Activated CD4-positive, alpha-beta T cell treated with anti-CD3 and anti-CD28 coated beads, Interleukin-2, amount 10 ng/mL, durations not matched to agents 24 days and 14 days (primary cell): Measurements from ENCODE around the gene PIGZ. TPM values are rescaled to one million over a fixed set of nuclear protein-coding genes. Genes with fewer than 3 reads are reported as not detected.
A peak's percentile ranks its signal among the peaks of the same experiment; 100 is the strongest.

Experiments used
- DNase-seq: peaks from one replicate; pipeline ENCODE4 v3.0.0; 2022
- H3K27ac Mint-ChIP-seq: one replicate; pipeline ENCODE4 v1.8.0; 2022; ENCODE audit warnings: mild to moderate bottlenecking, mixed read lengths
- H3K27me3 Mint-ChIP-seq: one replicate; pipeline ENCODE4 v1.8.0; 2022; ENCODE audit warnings: mixed read lengths
- H3K36me3 Mint-ChIP-seq: one replicate; pipeline ENCODE4 v1.8.0; 2022; ENCODE audit warnings: low read depth, mild to moderate bottlenecking, mixed read lengths
- H3K4me1 Mint-ChIP-seq: one replicate; pipeline ENCODE4 v1.8.0; 2021; ENCODE audit warnings: mixed read lengths
- H3K4me3 Mint-ChIP-seq: one replicate; pipeline ENCODE4 v1.8.0; 2022; ENCODE audit warnings: mild to moderate bottlenecking, moderate library complexity, mixed read lengths
- H3K9me3 Mint-ChIP-seq: one replicate; pipeline ENCODE4 v1.8.0; 2021; ENCODE audit warnings: mixed read lengths
- intact Hi-C: fragments of 100-400 bp; cut with micrococcal nuclease; formaldehyde crosslinking; loops from one replicate; pipeline ENCODE4 v1.15.1; 2023
- total RNA-seq: library from RNA; stranded (reverse); gene quantifications from 2 replicates; pipeline ENCODE4 v1.2.3, GENCODE V29; 2022

The PIGZ gene
- total RNA-seq, 1 donor from 2014 or later = 1.7 TPM

DNA sequence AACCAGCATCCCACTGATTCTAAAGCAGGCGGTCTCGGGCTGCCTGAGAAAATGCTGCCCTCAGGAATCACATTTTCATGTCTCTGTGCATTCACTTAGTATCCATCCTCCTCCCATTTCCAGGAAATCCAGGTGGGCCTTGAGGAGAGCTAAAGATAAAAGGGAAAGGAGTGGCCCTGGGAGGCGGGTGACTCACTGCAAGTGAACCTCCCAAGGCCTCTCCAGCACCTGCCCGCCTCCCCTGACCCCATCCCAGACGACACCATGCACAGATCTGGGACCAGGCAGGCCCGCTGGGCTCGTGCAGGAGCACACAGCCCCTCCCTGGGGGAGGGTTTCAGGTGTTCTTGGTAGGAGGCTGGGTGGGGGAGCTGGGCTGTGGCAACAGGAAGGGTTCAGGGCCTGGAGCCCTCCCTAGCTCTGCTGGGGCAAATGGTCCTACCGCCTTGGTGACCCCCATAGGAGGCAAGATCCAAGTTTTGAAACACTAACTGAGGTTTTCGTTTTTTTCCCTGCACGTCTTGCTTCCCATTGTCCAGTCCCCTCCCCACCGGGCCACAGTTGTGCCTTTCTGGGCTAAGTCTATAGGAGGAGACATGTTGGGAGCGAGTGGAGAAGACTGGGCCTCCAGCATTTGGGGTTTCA, 38.8 kb upstream of the PIGZ start:
- intact Hi-C loops = no loop called here
- Mint-ChIP-seq H3K36me3 (no peaks in the 10 kb centered on the region), H3K4me1 (peaks cover 9% of the 10 kb centered on the region), H3K27ac (no peak overlapping the region), H3K4me3 (no peak overlapping the region), H3K9me3 (no peaks in the 10 kb centered on the region), H3K27me3 (no peaks in the 10 kb centered on the region)
- DNase-seq = no peak

DNA sequence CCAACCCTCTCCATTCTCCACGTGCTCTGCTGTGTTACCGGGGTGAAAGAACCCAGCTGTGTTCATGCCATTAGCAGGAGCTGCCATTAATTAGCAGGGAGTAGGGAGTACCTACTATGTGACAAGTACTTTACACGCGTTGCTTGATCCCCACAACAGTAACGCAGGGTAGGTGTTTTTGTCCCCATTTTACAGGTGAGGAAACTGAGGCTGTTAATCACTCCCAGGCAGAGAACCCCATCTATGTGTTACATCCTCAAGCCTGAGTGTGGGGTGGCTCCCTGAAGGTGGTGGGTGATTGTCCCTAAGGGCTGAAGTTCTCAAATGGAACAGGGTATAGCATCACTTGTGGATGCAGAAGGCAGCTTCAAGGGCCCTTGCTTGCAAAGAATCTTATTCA, 38.2 kb upstream of the PIGZ start:
- intact Hi-C loops = no loop called here
- H3K36me3 Mint-ChIP-seq = no peaks in the 10 kb centered on the region
- no peaks in the 10 kb centered on the region for H3K9me3 Mint-ChIP-seq
- H3K27me3 Mint-ChIP-seq = no peaks in the 10 kb centered on the region
- peaks cover 9% of the 10 kb centered on the region for H3K4me1 Mint-ChIP-seq
- DNase-seq = no peak
- no peak overlapping the region for H3K4me3 Mint-ChIP-seq
- no peak overlapping the region for H3K27ac Mint-ChIP-seq

DNA sequence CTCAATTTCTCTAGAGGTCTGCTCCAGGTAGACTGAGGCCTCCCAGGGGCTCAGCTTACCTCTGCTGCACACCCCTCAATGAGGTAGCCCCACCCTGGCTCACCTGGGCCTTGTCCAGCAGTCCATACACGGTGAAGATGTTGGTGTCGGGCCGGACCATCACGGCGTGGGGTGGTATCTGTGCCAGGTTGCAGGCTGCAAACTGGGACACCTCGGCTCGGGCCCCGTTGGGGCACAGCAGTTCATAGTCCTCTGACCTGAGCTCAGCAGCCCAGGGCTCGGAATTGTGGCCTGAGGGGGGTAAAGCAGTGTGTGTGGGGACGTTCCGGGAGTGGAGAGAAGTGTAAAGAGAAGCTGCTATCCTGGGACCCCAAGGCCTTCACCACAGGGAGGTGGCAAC, 37.8 kb upstream of the PIGZ start:
- Mint-ChIP-seq H3K36me3 (no peaks in the 10 kb centered on the region), H3K4me3 (no peak overlapping the region), H3K27me3 (no peaks in the 10 kb centered on the region), H3K9me3 (no peaks in the 10 kb centered on the region), H3K27ac (no peak overlapping the region), H3K4me1 (peaks cover 11% of the 10 kb centered on the region)
- DNase-seq = no peak
- intact Hi-C loops = no loop called here

DNA sequence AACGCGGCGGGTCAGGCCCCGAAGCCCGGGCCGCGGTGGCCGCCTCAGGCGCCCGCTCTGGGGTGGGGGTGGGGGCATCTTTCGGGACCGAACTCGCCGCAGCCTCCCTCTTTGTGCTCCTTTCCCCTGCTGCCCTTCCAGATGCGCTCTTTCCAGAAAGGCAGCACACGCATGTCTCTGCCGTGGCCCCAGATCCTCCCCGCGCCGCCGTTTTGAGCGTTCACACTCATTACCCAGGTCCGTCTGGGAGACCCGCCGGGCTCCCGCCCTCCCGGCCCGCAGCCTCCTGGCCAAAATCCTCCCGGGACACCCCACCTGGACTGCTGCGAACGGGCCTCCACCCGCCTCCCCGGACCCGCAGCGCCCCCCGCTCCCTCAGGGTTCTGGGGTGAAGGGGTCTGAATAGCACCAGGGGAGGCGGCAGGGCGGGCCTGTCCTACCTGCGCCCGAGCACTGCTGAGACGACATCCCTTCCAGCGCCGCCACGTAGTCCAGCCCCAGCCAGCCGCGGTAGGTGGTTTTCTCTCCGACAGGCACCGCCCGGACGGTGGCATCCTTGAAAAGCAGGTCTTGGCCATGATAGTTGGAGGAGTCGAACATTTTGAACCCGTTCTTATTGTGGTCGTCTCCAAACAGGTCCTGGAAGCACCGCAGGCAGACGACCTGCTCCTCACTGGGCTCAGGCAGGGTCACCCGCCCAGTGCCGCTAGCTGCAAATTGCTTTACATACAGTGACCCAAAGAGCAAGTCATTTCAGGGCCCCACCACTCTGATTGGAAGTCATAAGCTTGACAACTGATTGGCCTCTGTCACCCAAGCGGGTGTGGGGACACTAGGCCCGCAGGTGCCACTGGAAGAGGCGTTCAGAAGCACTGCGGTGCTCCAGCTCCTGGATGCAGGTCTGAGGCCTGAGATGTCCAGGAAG, 35.1 kb upstream of the PIGZ start:
- no peak for DNase-seq
- peaks cover 2% of the 10 kb centered on the region for H3K27me3 Mint-ChIP-seq
- H3K9me3 Mint-ChIP-seq = no peaks in the 10 kb centered on the region
- H3K4me1 Mint-ChIP-seq = peaks cover 11% of the 10 kb centered on the region
- intact Hi-C loops = loop anchor here (2.0 kb wide), 1 partner anchor 183 kb away; no protein-coding TSS in a partner anchor
- H3K36me3 Mint-ChIP-seq = no peaks in the 10 kb centered on the region
- H3K27ac Mint-ChIP-seq = peak overlapping the region; percentile 85
- peak overlapping the region; percentile 83 for H3K4me3 Mint-ChIP-seq

DNA sequence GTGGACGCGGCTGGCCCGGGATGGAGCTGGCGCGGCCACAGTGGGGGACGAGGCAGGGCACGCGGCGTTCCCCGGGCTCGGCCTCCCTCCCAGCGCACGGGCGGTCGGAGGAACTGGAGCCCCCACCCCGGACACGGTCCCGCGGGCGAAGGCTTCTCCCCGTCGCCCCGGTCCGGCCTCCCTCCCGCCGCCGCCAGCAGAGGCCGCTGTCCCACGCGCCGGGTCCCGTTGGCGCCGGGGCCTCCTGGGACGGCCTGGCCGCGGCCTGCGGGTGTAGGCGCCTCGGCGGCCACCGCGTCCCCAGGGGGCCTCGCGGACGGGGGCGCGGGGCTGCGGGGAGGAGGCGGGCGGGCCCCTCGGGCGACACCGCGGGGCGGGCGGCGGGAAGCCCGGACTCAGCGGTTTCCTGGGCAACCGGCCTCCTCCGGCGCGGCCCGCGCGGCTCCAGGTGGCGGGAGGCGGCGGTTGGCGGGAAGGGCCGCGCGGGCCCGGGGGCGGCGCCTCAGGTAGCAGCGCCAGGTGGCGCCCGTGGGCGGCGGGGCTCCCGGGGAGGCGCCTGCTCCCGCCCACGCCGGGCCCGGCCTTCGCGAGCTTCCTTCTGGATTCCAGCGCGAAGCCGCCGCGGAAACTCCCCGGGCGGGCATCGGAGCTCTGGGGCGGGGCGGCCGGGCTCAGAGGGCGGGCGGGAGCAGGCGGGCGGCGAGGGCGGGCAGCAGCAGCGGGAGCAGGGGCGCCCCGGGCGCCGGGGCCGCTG, 34.2 kb upstream of the PIGZ start:
- intact Hi-C loops = loop anchor here (1.0 to 2.0 kb wide), 3 partner anchors 26 to 184 kb away; partner anchors contain the start of gene MELTF
- peaks cover 11% of the 10 kb centered on the region for H3K4me1 Mint-ChIP-seq
- no peaks in the 10 kb centered on the region for H3K36me3 Mint-ChIP-seq
- peak; percentile 95 for DNase-seq
- H3K9me3 Mint-ChIP-seq = no peaks in the 10 kb centered on the region
- H3K4me3 Mint-ChIP-seq = no peak overlapping the region
- H3K27me3 Mint-ChIP-seq = peaks cover 2% of the 10 kb centered on the region
- H3K27ac Mint-ChIP-seq = no peak overlapping the region

DNA sequence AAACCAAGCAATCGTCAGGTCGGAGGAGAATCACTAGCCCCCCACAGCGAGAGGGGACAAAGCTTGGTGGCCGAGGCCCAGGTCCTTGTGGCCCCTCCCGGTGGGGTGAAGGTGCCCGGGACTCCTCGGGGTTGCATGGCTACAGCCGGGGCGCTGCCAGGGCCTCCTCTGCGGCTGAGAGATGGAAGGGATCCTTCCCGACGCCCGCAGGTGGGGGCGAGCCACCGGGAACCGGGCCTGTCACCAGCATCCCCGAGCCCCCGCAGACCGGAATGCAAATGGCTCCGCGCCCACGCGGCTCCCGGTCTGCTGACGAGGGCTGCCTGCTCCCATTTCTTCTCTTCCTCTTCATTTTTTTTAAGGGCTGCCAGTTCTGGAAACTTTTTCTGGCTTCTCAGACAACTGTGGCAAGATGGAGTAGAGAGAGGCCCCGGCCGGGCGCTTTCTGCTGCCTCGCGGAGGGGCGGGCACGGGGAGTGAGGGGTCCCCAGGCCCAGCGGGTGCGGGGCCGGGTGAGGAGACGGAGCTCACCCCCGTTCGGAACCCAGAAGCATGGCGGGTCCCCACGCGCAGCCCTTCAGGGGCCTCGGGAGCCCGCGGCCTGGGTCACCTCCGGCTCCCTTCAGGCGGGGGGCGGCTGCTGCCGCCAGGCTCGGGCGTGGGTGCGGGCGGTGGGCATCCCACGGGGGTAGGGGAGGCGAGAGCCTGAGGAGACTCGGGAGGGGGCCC, 33.5 kb upstream of the PIGZ start:
- Mint-ChIP-seq H3K27me3 (peaks cover 2% of the 10 kb centered on the region), H3K9me3 (no peaks in the 10 kb centered on the region), H3K4me3 (peak overlapping the region; percentile 63), H3K36me3 (no peaks in the 10 kb centered on the region), H3K4me1 (peaks cover 11% of the 10 kb centered on the region), H3K27ac (peak overlapping the region; percentile 84)
- DNase-seq = no peak
- intact Hi-C loops = loop anchor here (1.0 to 2.0 kb wide), 3 partner anchors 27 to 185 kb away; partner anchors contain the start of gene MELTF

DNA sequence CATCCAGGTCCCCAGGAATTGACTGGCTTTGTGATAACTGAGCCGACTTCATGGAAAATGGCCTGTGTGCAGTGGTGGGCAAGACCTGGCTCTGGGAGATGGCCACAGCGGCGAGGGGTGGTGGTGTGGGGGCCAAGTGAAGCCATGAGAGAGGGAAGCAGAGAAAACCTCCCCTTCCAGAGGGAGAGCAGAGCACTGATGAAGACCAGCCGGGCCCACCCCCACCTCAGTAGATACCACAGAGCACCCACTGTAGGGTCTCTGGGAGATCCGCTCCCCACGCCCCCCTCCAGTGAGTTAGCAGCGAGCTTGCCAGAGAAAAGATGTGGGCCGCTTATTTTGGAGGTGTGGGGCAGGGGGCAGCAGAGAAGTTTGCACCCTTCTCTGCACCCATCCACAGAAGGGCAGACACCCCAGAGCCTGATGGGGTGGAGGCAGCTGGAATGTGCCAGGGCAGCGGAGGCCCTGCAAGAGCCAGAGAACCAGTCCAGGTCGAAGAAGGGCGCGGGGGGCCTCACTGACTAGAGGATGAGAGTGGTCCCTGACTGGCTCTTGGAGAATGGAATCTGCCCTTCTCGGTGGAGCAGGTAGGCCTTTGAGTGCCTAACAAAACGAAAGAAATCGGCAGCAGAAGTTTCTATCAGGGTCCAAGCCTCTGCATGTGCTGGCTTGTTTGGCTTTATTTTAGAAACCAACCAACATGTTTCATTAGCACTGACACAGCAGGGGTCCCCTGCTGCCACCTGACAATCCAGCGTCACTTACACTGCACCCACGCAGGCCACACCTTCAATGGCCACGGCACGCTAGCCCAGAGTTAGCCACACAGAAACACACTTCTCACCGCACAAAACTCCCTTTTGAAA, 32.7 kb upstream of the PIGZ start:
- DNase-seq = no peak
- Mint-ChIP-seq H3K27ac (peak overlapping the region; percentile 84), H3K9me3 (no peaks in the 10 kb centered on the region), H3K4me1 (peaks cover 11% of the 10 kb centered on the region), H3K36me3 (no peaks in the 10 kb centered on the region), H3K4me3 (peak overlapping the region; percentile 63), H3K27me3 (peaks cover 2% of the 10 kb centered on the region)
- intact Hi-C loops = no loop called here

DNA sequence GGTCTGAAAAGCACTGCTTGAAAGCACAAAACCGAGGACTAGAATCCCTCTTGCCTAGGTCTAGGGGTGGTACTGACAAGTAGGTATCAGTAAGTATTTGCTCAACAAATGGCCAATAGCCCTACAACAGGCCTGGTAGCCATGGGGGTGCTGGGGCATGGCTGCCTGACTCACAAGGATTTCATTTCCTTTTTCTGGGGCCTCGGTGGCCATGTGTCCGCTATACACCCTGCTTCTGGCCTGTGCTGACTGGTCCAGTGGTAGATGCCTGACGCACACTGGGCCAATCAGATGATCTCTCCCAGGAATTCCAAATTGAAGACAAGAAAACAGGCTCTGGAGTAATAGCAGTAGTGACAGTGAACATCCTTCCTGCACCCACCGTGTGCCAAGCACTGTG, 31.6 kb upstream of the PIGZ start:
- no peak overlapping the region for H3K4me3 Mint-ChIP-seq
- H3K27me3 Mint-ChIP-seq = peaks cover 2% of the 10 kb centered on the region
- no peak overlapping the region for H3K27ac Mint-ChIP-seq
- H3K9me3 Mint-ChIP-seq = no peaks in the 10 kb centered on the region
- no peak for DNase-seq
- intact Hi-C loops = no loop called here
- peaks cover 9% of the 10 kb centered on the region for H3K4me1 Mint-ChIP-seq
- H3K36me3 Mint-ChIP-seq = no peaks in the 10 kb centered on the region

DNA sequence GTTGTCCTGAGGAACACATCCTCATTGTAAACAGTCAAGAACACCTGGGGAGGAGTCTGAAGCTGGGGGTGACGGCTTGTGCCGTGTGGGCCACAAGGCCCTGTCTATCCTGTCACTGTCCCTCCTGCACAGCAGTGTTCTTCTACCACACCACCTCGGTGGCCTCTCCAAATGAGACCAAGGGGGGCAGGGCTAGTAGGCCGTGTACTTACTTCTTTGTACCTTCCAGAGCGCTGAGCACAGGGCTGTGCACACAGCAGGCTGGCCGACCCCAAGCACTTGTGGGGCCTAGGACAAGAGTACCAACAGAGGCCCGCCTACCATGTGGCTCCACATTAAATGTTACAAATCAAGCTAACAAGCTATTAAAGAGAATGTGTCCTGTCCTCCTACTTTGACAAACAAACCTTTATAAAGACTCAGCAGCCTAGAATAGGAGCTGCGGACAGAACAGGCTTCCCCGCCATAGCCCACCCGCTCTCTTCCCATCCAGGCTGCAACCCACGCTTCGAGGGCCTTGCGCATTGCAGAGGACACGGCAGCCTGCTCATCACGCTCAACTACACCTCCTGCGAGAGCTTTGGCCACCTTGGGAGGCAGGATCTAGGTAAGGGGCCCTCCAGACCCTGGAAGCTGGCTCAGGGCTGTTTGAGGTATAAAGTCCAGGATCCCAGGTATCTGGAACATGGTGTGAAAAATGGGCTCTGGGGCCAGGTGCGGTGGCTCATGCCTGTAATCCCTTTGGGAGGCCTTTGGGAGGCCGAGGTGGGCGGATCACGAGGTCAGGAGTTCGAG, 30.5 kb upstream of the PIGZ start:
- H3K9me3 Mint-ChIP-seq = no peaks in the 10 kb centered on the region
- H3K4me3 Mint-ChIP-seq = no peak overlapping the region
- H3K27me3 Mint-ChIP-seq = peaks cover 2% of the 10 kb centered on the region
- no peaks in the 10 kb centered on the region for H3K36me3 Mint-ChIP-seq
- intact Hi-C loops = no loop called here
- no peak overlapping the region for H3K27ac Mint-ChIP-seq
- no peak for DNase-seq
- H3K4me1 Mint-ChIP-seq = peaks cover 6% of the 10 kb centered on the region

DNA sequence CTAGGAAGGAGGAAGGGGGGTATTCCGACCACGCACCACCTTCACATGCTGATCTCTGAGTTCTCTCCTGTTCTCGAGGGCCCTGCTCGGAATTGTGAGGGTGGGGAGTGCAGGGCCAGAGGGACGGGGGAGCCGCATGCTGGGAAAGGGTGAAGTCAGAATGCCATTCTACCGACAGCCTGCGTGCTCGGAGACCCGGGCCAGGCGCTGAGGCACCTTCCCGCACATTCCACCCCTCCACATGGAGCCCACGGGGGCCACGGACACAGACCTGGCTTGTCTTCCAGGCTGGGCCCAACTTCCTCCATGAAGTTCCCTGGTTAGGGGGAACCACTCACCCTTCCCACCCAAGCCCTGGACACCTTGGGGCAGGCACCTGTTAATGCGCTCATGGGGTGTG, 28.7 kb upstream of the PIGZ start:
- Mint-ChIP-seq H3K27ac (no peak overlapping the region), H3K27me3 (peaks cover 2% of the 10 kb centered on the region), H3K4me1 (peaks cover 2% of the 10 kb centered on the region), H3K36me3 (no peaks in the 10 kb centered on the region), H3K9me3 (no peaks in the 10 kb centered on the region), H3K4me3 (no peak overlapping the region)
- intact Hi-C loops = no loop called here
- no peak for DNase-seq

DNA sequence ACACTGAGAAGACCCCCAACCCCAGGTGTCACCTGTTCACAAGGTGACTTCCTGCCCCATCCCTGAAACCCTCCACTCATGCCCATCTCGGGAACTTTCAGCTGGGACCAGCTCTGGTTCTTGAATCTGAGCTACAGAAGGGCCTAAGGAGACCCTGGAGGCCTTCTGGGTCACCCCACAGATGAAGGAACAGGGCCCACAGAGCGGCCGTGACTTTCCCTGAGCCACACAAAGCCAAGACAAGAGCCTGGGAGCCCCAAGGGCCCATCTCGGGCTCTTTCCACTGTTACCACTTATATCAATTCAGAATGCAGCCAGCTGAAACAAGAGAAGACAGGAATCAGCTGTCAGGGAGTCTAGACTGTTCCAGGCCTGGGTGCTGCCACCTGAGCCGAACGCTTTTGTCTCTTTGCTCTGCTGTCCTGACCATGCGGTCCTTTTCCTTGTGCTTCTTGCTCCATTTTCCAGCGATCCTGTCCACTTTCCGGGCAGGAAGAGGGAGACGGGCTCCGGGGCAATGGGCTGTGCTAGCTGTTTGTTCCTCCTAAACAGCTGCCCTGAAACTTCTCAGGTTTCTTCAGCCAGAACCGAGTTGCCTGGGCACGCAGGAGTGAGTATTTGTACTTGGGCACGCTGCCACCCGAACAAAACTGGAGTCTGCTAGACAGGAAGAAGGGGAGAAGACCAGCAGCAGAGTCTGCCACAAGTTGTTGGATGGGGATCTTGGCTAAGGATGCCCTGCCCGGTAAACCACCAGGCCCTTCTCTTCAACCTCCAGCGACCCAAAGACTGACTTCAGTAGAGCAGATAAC, 28.0 kb upstream of the PIGZ start:
- intact Hi-C loops = no loop called here
- no peak for DNase-seq
- H3K27ac Mint-ChIP-seq = no peak overlapping the region
- H3K4me3 Mint-ChIP-seq = no peak overlapping the region
- peaks cover under 1% of the 10 kb centered on the region for H3K4me1 Mint-ChIP-seq
- peaks cover 2% of the 10 kb centered on the region for H3K27me3 Mint-ChIP-seq
- no peaks in the 10 kb centered on the region for H3K9me3 Mint-ChIP-seq
- H3K36me3 Mint-ChIP-seq = no peaks in the 10 kb centered on the region
